Activated CD4-positive, alpha-beta memory T cell treated with anti-CD3 and anti-CD28 coated beads, Interleukin-2, amount 10 ng/mL, durations not matched to agents 7 days and 5 days (primary cell): ENCODE data around the gene ATP1B1. TPM values are rescaled to one million over a fixed set of nuclear protein-coding genes. Genes with fewer than 3 reads are reported as not detected.

Experiments
- CTCF ChIA-PET: fragments of 350-600 bp; sonication (Branson Sonifier 250); formaldehyde crosslinking; loops from one replicate; lab custom pipeline; 2021; ENCODE audit warnings: antibody characterized with exemption, inconsistent platforms; lab: Charles Lee
- POLR2A ChIA-PET: fragments of 350-600 bp; sonication (Branson Sonifier 250); formaldehyde crosslinking; loops from one replicate; lab custom pipeline; 2021; ENCODE audit warnings: antibody characterized with exemption; lab: Charles Lee
- DNase-seq: peaks from one replicate; pipeline ENCODE4 v3.0.0-alpha.2; 2020
- H3K27ac Mint-ChIP-seq: one replicate; pipeline ENCODE4 v1.8.0; 2021; ENCODE audit warnings: mild to moderate bottlenecking, mixed read lengths
- H3K27me3 Mint-ChIP-seq: one replicate; pipeline ENCODE4 v1.8.0; 2021; ENCODE audit warnings: mixed read lengths
- H3K36me3 Mint-ChIP-seq: one replicate; pipeline ENCODE4 v1.8.0; 2021; ENCODE audit warnings: low read depth, mixed read lengths
- H3K4me1 Mint-ChIP-seq: one replicate; pipeline ENCODE4 v1.8.0; 2021; ENCODE audit warnings: mixed read lengths
- H3K4me3 Mint-ChIP-seq: one replicate; pipeline ENCODE4 v1.8.0; 2021; ENCODE audit warnings: mild to moderate bottlenecking, mixed read lengths
- H3K9me3 Mint-ChIP-seq: one replicate; pipeline ENCODE4 v1.8.0; 2021; ENCODE audit warnings: mixed read lengths
- total RNA-seq, 2 experiments: library from RNA; stranded (reverse); gene quantifications; one replicate each; pipeline ENCODE4 v1.2.3, GENCODE V29; 2021

Gene ATP1B1
- total RNA-seq, 2 experiments from 2014 or later: 3.1 to 3.5 TPM

DNA sequence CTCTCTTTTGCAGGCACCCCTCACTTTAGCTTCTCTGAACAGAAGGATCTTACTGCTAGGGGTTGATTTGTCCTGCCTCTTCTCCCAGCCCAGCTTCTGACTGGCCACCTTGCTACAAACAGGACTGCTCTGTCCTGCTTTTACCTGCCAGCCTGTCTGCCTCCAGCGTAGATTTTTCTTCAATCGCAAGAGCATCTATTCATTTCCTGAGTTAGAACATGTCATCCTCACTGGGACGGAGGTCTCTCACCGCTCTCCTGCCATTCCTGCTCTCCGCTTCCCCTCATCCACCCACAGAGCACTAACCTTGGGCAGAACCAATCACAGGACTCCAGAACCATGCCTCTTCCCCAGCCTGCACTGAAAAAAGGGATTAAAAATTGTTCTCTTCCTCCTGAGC, 3.5 kb upstream of the ATP1B1 start:
- Mint-ChIP-seq H3K4me1 (peaks cover 14% of the 10 kb centered on the region), H3K4me3 (no peak overlapping the region), H3K9me3 (no peaks in the 10 kb centered on the region), H3K27me3 (peaks cover 21% of the 10 kb centered on the region), H3K36me3 (no peaks in the 10 kb centered on the region), H3K27ac (no peak overlapping the region)
- POLR2A ChIA-PET: no interaction called here
- DNase-seq: no peak
- CTCF ChIA-PET: no interaction called here

GRCh38 chr1:169103480-169103893, 3.0 kb upstream of the ATP1B1 start:
- Mint-ChIP-seq H3K4me3 (no peak overlapping the region), H3K9me3 (no peaks in the 10 kb centered on the region), H3K27ac (no peak overlapping the region), H3K27me3 (peaks cover 25% of the 10 kb centered on the region), H3K4me1 (peaks cover 17% of the 10 kb centered on the region), H3K36me3 (no peaks in the 10 kb centered on the region)
- POLR2A ChIA-PET: interaction anchor here (1.8 kb wide), 1 partner anchor 13 kb away, joined by 4 read pairs; no protein-coding TSS in a partner anchor
- DNase-seq: no peak
- CTCF ChIA-PET: interaction anchor here (1.2 kb wide), 1 partner anchor 761 kb away, joined by 3 read pairs; no protein-coding TSS in a partner anchor

DNA sequence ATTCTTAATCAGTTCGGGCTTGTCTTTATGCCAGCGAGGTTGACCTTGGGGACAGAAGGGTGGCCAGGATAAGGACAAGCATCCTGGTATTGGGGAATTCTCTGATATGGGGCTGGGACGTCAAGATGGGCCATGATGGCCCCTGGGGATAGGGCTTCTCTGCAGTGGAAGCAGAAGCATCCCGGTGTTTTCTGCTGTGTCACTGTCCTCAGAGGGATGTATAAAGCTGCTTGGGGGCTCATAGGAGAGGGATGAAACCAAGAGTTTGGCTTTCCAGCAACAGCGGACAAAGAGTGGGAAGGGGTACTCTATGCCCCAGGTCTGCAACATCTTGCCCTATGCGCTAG, 1.4 kb upstream of the ATP1B1 start:
- Mint-ChIP-seq H3K27ac (no peak overlapping the region), H3K36me3 (no peaks in the 10 kb centered on the region), H3K4me3 (peak overlapping the region; percentile 68), H3K27me3 (peaks cover 26% of the 10 kb centered on the region), H3K4me1 (peaks cover 25% of the 10 kb centered on the region), H3K9me3 (no peaks in the 10 kb centered on the region)
- ChIA-PET POLR2A (interaction anchor here (1.8 kb wide), 1 partner anchor 14 kb away, joined by 4 read pairs; no protein-coding TSS in a partner anchor), CTCF (interaction anchor here (2.1 kb wide), 1 partner anchor 762 kb away, joined by 5 read pairs; no protein-coding TSS in a partner anchor)
- DNase-seq: no peak

DNA sequence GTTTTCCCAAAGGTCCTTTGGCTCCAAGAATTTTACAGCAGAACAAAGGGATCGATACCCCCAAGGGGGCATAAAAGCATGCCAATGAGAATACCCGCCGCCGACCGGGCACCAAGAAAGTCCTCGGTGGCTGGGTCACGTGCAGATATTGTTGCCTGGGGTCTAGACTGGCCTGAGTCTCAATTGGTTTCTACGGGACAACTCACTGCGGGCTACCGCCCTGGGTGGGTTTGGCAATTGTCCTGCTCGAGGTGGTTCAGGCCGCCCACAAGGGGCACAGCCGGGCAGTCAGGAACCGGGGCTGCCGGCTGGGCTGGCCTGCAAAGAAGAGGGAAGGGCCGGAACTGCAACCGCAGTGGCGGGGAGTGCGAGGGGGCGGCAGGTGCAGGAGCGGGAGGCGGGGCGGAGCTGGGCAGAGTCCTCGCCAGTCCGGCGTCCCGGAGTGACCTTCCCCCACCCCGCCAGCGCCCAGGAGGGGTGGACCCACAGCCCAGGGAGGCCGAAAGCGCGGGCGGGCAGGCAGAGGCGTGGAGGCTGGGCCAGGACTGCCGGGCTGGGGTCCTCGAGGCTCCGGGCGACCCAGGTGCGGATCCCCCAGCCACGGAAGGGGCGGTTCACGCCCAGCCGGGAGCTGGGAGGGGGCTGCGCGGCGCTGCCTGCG, 926 bp upstream of the ATP1B1 start:
- Mint-ChIP-seq H3K27me3 (peaks cover 26% of the 10 kb centered on the region), H3K9me3 (no peaks in the 10 kb centered on the region), H3K27ac (no peak overlapping the region), H3K36me3 (no peaks in the 10 kb centered on the region), H3K4me1 (peaks cover 30% of the 10 kb centered on the region), H3K4me3 (peak overlapping the region; percentile 68)
- ChIA-PET CTCF (interaction anchor here (2.1 kb wide), 1 partner anchor 763 kb away, joined by 5 read pairs; no protein-coding TSS in a partner anchor), POLR2A (interaction anchor here (1.8 kb wide), 1 partner anchor 15 kb away, joined by 4 read pairs; no protein-coding TSS in a partner anchor)
- peak; percentile 42 for DNase-seq

GRCh38 chr1:169106921-169107602, 572 bp downstream of the ATP1B1 start:
- H3K4me1 Mint-ChIP-seq: peaks cover 34% of the 10 kb centered on the region

DNA sequence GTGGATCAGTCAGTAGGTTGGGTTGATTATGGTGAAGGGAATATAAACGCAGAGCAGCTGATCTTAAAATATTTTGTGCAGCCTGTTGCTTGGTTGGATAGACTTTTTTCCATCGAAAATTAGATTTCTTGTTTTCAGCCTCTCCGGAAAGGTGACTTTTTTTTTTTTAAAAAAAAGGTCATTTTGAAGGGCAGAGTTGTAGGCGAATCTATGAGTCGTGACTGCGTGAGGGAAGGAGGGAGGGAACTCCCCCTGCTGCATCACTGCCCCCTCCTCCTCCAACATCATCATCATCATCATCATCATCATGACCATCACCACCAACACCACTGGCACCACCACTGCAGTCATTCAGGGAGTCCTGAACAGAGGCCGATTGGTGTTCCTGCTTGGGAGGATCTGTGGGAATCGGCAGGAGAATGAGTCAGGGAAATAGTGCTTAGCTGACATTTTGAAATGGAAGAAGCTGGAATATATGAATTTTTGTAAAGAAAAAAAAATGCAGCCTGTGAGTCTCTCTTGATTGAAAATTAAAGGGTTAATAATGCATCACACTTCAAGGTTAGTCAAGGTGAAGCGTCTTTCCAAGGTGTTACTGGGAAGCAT, 1.2 kb downstream of the ATP1B1 start:
- H3K36me3 Mint-ChIP-seq: peaks cover 5% of the 10 kb centered on the region
- peaks cover 34% of the 10 kb centered on the region for H3K4me1 Mint-ChIP-seq
- H3K27ac Mint-ChIP-seq: peak overlapping the region; percentile 36

More at GRCh38 chr1:169106921-169107602, 572 bp downstream of the ATP1B1 start:
- ChIA-PET POLR2A (interaction anchor here (0.7 kb wide), 1 partner anchor 205 kb away, joined by 3 read pairs; no protein-coding TSS in a partner anchor), CTCF (interaction anchor here (1.3 to 2.1 kb wide), 2 partner anchors 242 to 764 kb away, joined by 4 to 5 read pairs; no protein-coding TSS in a partner anchor)
- H3K27me3 Mint-ChIP-seq: peaks cover 20% of the 10 kb centered on the region
- H3K9me3 Mint-ChIP-seq: no peaks in the 10 kb centered on the region
- H3K4me3 Mint-ChIP-seq: peak overlapping the region; percentile 83
- no peaks in the 10 kb centered on the region for H3K36me3 Mint-ChIP-seq
- DNase-seq: no peak
- no peak overlapping the region for H3K27ac Mint-ChIP-seq

DNA sequence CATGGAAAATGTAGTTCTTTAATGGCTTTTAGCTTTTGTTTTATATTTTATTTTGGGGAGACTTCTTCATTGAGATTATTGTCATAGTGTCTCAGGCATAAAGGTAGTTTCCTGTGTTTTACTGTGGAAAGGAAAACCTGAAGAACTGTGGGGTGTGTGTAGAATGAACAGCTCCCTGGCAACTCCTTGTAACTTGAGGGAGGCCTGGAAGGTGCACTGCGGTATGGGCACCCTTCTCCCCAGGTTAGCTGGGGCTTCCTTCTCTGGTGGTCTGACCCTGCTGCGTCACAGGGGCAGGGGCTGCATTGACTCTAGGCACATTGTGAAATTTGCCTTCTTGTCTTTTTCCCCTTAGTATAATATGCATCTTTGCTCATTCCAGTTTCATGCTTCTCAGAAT, 1.7 kb downstream of the ATP1B1 start:
- H3K27ac Mint-ChIP-seq: no peak overlapping the region
- peaks cover 5% of the 10 kb centered on the region for H3K36me3 Mint-ChIP-seq
- peak overlapping the region; percentile 54 for H3K4me3 Mint-ChIP-seq
- ChIA-PET CTCF (interaction anchor here (1.3 kb wide), 1 partner anchor 240 kb away, joined by 4 read pairs; no protein-coding TSS in a partner anchor), POLR2A (interaction anchor here (0.6 kb wide), 1 partner anchor 1024 kb away, joined by 3 read pairs; no protein-coding TSS in a partner anchor)
- peaks cover 34% of the 10 kb centered on the region for H3K4me1 Mint-ChIP-seq
- H3K9me3 Mint-ChIP-seq: no peaks in the 10 kb centered on the region
- peaks cover 20% of the 10 kb centered on the region for H3K27me3 Mint-ChIP-seq
- DNase-seq: no peak

More for the DNA sequence above, 1.2 kb downstream of the ATP1B1 start:
- Mint-ChIP-seq H3K4me3 (peak overlapping the region; percentile 74), H3K27me3 (peaks cover 20% of the 10 kb centered on the region), H3K9me3 (no peaks in the 10 kb centered on the region)
- ChIA-PET CTCF (interaction anchor here (1.3 kb wide), 1 partner anchor 241 kb away, joined by 4 read pairs; no protein-coding TSS in a partner anchor), POLR2A (interaction anchor here (0.6 to 0.7 kb wide), 2 partner anchors 204 to 1023 kb away, joined by 3 read pairs; no protein-coding TSS in a partner anchor)
- no peak for DNase-seq

- peaks cover 20% of the 10 kb centered on the region for H3K27me3 Mint-ChIP-seq
- H3K9me3 Mint-ChIP-seq: no peaks in the 10 kb centered on the region
- H3K4me3 Mint-ChIP-seq: no peak overlapping the region
- ChIA-PET POLR2A (no interaction called here), CTCF (no interaction called here)
- H3K4me1 Mint-ChIP-seq: peaks cover 34% of the 10 kb centered on the region
- peaks cover 5% of the 10 kb centered on the region for H3K36me3 Mint-ChIP-seq
- no peak overlapping the region for H3K27ac Mint-ChIP-seq
- DNase-seq: no peak
These were observed 2.5 kb downstream of the ATP1B1 start for GRCh38 chr1:169108863-169109560.

GRCh38 chr1:169109561-169110134, 3.2 kb downstream of the ATP1B1 start:
- peaks cover 5% of the 10 kb centered on the region for H3K36me3 Mint-ChIP-seq
- ChIA-PET CTCF (interaction anchor here (2.0 kb wide), 1 partner anchor 239 kb away, joined by 5 read pairs; no protein-coding TSS in a partner anchor), POLR2A (no interaction called here)
- H3K4me3 Mint-ChIP-seq: peak overlapping the region; percentile 6
- no peaks in the 10 kb centered on the region for H3K9me3 Mint-ChIP-seq
- peaks cover 20% of the 10 kb centered on the region for H3K27me3 Mint-ChIP-seq
- no peak overlapping the region for H3K27ac Mint-ChIP-seq
- peaks cover 34% of the 10 kb centered on the region for H3K4me1 Mint-ChIP-seq
- DNase-seq: no peak

DNA sequence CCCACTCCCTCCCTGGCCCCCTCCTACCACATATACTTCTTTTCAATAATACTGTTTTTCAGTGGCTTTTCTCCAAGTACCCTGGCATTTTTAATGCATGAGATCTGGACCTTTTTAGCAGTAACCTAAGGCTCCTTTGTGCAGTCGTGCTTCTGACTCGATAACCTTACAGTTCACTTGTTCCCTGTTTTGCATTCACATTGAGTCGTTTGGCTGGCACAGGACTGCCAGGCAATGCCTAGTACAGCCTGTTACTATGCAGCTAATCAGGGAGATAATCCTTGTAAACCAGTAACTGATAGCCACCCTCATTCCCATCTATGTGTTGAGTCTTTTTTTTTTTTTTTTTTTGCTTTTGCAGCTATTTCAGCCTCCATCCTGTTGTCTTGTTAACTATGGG, 3.7 kb downstream of the ATP1B1 start:
- no peak for DNase-seq
- Mint-ChIP-seq H3K27ac (no peak overlapping the region), H3K4me3 (no peak overlapping the region), H3K27me3 (peaks cover 20% of the 10 kb centered on the region), H3K36me3 (peaks cover 5% of the 10 kb centered on the region), H3K9me3 (no peaks in the 10 kb centered on the region), H3K4me1 (peaks cover 32% of the 10 kb centered on the region)
- POLR2A ChIA-PET: interaction anchor here (0.6 kb wide), 1 partner anchor 583 kb away, joined by 3 read pairs; no protein-coding TSS in a partner anchor
- CTCF ChIA-PET: interaction anchor here (2.0 kb wide), 1 partner anchor 239 kb away, joined by 5 read pairs; no protein-coding TSS in a partner anchor

DNA sequence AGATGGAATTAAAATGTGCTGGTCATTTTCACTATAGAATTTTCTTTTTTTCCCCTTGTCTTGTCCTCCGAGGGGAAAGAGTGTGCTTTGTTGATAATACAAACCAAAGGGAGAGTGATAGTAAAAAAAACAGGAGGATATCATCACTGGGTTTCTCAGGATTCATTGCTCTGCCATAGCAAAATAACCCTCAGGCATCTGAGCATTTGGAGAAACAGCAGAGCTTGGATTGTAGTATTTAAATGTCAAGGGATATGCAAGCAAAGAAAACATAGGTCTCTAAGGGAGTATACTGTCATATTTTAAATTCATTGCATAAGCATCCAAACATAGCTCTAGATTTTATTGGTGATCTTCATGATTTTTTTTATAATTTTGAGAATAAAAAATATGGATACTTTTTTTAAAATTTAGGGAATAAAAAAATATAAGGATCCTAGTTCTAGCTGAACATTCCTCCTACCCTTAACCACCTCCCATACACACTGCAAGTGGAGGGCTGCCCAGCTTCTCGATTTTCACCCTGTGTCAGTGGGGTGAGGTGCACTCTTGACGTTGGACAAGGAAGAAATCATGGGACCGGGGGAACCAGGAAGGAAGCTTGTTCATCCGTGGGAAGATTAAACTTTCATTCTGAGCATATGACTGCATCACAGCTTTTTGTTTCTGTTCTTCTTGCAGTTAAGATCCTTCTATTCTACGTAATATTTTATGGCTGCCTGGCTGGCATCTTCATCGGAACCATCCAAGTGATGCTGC, 4.4 kb downstream of the ATP1B1 start:
- no peak for DNase-seq
- no peak overlapping the region for H3K27ac Mint-ChIP-seq
- H3K27me3 Mint-ChIP-seq: peaks cover 19% of the 10 kb centered on the region
- H3K4me1 Mint-ChIP-seq: peaks cover 30% of the 10 kb centered on the region
- H3K4me3 Mint-ChIP-seq: no peak overlapping the region
- CTCF ChIA-PET: interaction anchor here (2.0 kb wide), 1 partner anchor 238 kb away, joined by 5 read pairs; no protein-coding TSS in a partner anchor
- no peaks in the 10 kb centered on the region for H3K9me3 Mint-ChIP-seq
- peaks cover 5% of the 10 kb centered on the region for H3K36me3 Mint-ChIP-seq
- POLR2A ChIA-PET: interaction anchor here (0.6 kb wide), 1 partner anchor 582 kb away, joined by 3 read pairs; no protein-coding TSS in a partner anchor
